ENCODE data around the gene KRTAP4-7.
"Not testable (repeated sequence)": the region's sequence is repeated elsewhere in the genome, so short reads cannot be mapped to it uniquely, and the experiment has no call there.

The KRTAP4-7 gene

DNA sequence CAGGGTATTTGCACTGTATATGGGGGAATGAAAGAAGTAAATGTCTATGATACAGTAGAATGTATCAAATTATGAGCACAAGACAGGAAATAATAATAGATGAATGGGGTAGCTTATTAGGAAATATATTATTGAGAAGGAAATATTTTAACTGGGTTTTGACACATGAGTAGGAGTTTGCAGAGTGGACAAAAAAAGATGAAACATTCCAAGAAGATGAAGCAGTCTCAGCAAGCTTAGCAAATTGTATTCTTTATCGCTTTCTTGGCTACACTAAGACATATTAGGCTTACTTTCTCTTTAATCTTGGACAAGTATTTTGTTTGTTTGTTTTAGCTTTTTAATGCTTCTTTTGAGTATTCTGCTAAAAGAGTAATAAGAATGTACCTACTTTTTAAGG lies 19.9 kb downstream of the KRTAP4-7 start:
- H3K9me3 ChIP-seq (ENCODE audit: insufficient read depth, low read length) = no peaks in the 10 kb centered on the region
- no peaks in the 10 kb centered on the region for H3K9me2 ChIP-seq (replicated peaks; ENCODE audit: insufficient read depth, low read length)
- H3F3A ChIP-seq (ENCODE audit: insufficient read depth) = no peaks in the 10 kb centered on the region
- H3K4me2 ChIP-seq (ENCODE audit: low read depth, low read length, poor library complexity, severe bottlenecking) = no peak overlapping the region
- H2AFZ ChIP-seq (ENCODE audit: low read depth, low read length, severe bottlenecking) = no peak overlapping the region
- H3K4me3 ChIP-seq (ENCODE audit: insufficient read depth, low read length, poor library complexity, severe bottlenecking) = no peak overlapping the region
- no peaks in the 10 kb centered on the region for H3K27me3 ChIP-seq (ENCODE audit: low read length)
- H4K20me1 ChIP-seq (ENCODE audit: low read depth, low read length) = no peaks in the 10 kb centered on the region
- no peak overlapping the region for H3K27ac ChIP-seq (ENCODE audit: low read depth, low read length)
- no peaks in the 10 kb centered on the region for H3K36me3 ChIP-seq (ENCODE audit: low read length)
- no peak for TF ChIP-seq EZH2phosphoT487 (conservative IDR thresholded peaks at IDR 0.05; ENCODE audit: low read length)
- TF ChIP-seq, protein P1, sequence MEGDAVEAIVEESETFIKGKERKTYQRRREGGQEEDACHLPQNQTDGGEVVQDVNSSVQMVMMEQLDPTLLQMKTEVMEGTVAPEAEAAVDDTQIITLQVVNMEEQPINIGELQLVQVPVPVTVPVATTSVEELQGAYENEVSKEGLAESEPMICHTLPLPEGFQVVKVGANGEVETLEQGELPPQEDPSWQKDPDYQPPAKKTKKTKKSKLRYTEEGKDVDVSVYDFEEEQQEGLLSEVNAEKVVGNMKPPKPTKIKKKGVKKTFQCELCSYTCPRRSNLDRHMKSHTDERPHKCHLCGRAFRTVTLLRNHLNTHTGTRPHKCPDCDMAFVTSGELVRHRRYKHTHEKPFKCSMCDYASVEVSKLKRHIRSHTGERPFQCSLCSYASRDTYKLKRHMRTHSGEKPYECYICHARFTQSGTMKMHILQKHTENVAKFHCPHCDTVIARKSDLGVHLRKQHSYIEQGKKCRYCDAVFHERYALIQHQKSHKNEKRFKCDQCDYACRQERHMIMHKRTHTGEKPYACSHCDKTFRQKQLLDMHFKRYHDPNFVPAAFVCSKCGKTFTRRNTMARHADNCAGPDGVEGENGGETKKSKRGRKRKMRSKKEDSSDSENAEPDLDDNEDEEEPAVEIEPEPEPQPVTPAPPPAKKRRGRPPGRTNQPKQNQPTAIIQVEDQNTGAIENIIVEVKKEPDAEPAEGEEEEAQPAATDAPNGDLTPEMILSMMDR (IDR thresholded peaks at IDR 0.05; ENCODE audit: insufficient read depth, low read length, poor library complexity, severe bottlenecking) = no peak
- no peak overlapping the region for H3K9ac ChIP-seq (ENCODE audit: low read length)
- H3K79me2 ChIP-seq (ENCODE audit: insufficient read depth, low read length) = no peaks in the 10 kb centered on the region

DNA sequence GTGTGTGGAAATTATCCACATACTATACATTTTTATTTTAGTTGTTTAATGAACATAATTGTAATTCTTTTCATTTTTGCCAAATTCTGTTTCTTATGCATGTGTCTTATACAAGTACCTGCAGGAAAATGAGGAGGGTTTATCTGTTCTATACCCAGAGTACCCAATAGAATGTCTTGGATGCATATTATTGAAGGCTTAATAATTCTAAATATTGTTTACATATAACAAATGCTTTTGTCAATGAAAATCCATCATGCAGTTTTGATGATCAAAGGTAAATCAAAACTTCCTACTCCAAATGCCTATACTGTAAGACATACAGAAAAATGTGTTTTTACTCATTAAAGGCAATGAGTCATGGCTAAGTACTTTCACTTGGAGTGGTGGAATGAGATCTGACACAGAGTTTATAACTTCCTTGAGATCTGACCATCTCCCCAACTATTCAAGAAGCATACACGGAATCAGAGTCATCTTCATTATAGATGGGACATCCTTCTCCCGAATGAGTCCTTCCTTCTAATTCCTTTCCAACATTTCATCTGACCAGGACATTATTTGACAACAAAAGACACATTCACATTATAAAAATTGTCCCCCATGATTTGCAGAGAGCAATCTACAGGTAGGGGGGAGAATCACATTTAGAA lies 20.6 kb downstream of the KRTAP4-7 start:
- H3K79me2 ChIP-seq (ENCODE audit: insufficient read depth, low read length); H3F3A ChIP-seq (ENCODE audit: insufficient read depth); H3K9ac ChIP-seq (ENCODE audit: low read length); H3K27me3 ChIP-seq (ENCODE audit: low read length); H2AFZ ChIP-seq (ENCODE audit: low read depth, low read length, severe bottlenecking); H3K36me3 ChIP-seq (ENCODE audit: low read length); H3K4me3 ChIP-seq (ENCODE audit: insufficient read depth, low read length, poor library complexity, severe bottlenecking); H4K20me1 ChIP-seq (ENCODE audit: low read depth, low read length); H3K4me2 ChIP-seq (ENCODE audit: low read depth, low read length, poor library complexity, severe bottlenecking); H3K9me2 ChIP-seq (replicated peaks; ENCODE audit: insufficient read depth, low read length); H3K9me3 ChIP-seq (ENCODE audit: insufficient read depth, low read length); H3K27ac ChIP-seq (ENCODE audit: low read depth, low read length): not testable (repeated sequence)

DNA sequence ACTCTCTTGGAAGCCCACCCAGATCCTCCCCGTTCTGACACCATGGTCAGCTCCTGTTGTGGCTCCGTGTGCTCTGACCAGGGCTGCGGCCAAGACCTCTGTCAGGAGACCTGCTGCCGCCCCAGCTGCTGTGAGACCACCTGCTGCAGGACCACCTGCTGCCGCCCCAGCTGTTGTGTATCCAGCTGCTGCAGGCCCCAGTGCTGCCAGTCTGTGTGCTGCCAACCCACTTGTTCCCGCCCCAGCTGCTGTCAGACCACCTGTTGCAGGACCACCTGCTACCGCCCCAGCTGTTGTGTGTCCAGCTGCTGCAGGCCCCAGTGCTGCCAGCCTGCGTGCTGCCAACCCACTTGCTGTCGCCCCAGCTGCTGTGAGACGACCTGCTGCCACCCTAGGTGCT lies 21.4 kb downstream of the KRTAP4-7 start, which contains the start of gene KRTAP4-9:
Gene KRTAP4-9 (plus strand): TSS at position 43 of the 400 bp plus-strand sequence. CDS start 0 bp downstream, at position 43.
- H3K9ac ChIP-seq (ENCODE audit: low read length); H3K9me2 ChIP-seq (replicated peaks; ENCODE audit: insufficient read depth, low read length); H3K27ac ChIP-seq (ENCODE audit: low read depth, low read length); H4K20me1 ChIP-seq (ENCODE audit: low read depth, low read length); H3K4me2 ChIP-seq (ENCODE audit: low read depth, low read length, poor library complexity, severe bottlenecking); H3K79me2 ChIP-seq (ENCODE audit: insufficient read depth, low read length); H3K27me3 ChIP-seq (ENCODE audit: low read length); H3K4me3 ChIP-seq (ENCODE audit: insufficient read depth, low read length, poor library complexity, severe bottlenecking); H2AFZ ChIP-seq (ENCODE audit: low read depth, low read length, severe bottlenecking); H3K9me3 ChIP-seq (ENCODE audit: insufficient read depth, low read length); H3K36me3 ChIP-seq (ENCODE audit: low read length); H3F3A ChIP-seq (ENCODE audit: insufficient read depth): not testable (repeated sequence)

DNA sequence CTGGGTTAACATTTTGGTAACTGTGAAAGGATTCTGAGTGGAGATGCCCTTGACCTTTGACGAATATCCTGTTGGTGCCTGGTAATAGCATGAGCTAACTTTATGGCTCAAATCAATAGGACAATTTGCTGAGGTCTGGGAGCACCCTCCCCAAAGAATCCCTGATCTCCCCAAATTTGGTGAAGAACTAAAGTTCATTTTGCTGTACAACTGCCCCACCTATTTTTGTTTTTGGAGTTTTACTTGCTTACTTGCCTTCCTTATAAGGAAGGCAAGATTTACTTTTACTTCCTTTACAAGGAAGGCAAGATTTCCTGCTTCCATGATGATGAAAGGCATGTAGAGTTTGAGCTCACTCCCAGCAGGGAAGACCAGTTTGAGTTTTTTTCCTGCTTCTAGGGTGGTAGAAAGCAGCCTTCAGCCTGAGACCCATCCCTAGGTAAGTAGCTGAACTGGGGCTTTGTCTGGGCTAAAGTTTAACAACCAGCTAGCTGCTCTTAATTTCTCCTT lies 24.0 kb downstream of the KRTAP4-7 start:
- Histone ChIP-seq H3K79me2 (ENCODE audit: insufficient read depth, low read length) (no peaks in the 10 kb centered on the region), H3K4me3 (ENCODE audit: insufficient read depth, low read length, poor library complexity, severe bottlenecking) (no peak overlapping the region), H4K20me1 (ENCODE audit: low read depth, low read length) (no peaks in the 10 kb centered on the region), H3K9ac (ENCODE audit: low read length) (no peak overlapping the region), H3K27me3 (ENCODE audit: low read length) (no peaks in the 10 kb centered on the region), H3F3A (ENCODE audit: insufficient read depth) (no peaks in the 10 kb centered on the region), H3K4me2 (ENCODE audit: low read depth, low read length, poor library complexity, severe bottlenecking) (no peak overlapping the region), H3K36me3 (ENCODE audit: low read length) (no peaks in the 10 kb centered on the region), H3K27ac (ENCODE audit: low read depth, low read length) (no peak overlapping the region), H2AFZ (ENCODE audit: low read depth, low read length, severe bottlenecking) (no peak overlapping the region), H3K9me3 (ENCODE audit: insufficient read depth, low read length) (peaks cover 7% of the 10 kb centered on the region; the same call in 1 of the 2 replicates), H3K9me2 (replicated peaks; ENCODE audit: insufficient read depth, low read length) (no peaks in the 10 kb centered on the region)
- TF ChIP-seq EZH2phosphoT487 (conservative IDR thresholded peaks at IDR 0.05; ENCODE audit: low read length) = no peak
- TF ChIP-seq, protein P1 (IDR thresholded peaks at IDR 0.05; ENCODE audit: insufficient read depth, low read length, poor library complexity, severe bottlenecking) = no peak

DNA sequence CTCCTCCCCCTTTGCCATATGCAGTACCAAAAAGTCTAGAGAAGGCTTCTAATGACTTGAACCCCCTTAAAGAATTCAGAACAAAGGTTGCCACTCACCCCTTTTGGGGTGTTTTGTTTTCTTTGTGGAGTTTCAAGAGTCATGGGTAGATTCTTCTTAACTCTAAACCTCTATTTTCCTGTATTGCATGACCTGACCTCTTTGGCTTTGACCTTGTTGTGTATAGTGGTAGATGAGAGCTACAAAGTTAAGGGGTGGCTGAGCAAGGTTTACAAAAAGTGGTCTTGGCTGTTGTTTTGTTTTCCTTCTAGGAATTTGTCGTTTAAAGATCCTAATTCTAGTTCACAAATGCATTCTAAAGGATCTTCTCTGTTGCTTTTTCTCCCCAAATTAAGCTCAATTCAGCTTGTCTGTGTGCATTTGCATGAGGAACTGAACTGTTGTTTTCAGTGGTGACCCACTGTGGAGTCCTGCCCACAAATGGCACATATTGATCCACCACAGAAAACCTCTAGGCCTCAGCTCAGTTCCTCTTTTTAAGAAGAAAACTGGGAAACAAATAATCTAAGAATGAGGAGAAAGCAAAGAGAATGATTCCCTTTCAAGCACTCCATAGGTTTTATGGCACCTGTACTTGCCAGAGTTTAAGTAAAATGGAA lies 24.9 kb downstream of the KRTAP4-7 start:
- H3K27me3 ChIP-seq (ENCODE audit: low read length); H3K4me2 ChIP-seq (ENCODE audit: low read depth, low read length, poor library complexity, severe bottlenecking); H3K27ac ChIP-seq (ENCODE audit: low read depth, low read length); H3K79me2 ChIP-seq (ENCODE audit: insufficient read depth, low read length); H3K4me3 ChIP-seq (ENCODE audit: insufficient read depth, low read length, poor library complexity, severe bottlenecking); H2AFZ ChIP-seq (ENCODE audit: low read depth, low read length, severe bottlenecking); H3K9me2 ChIP-seq (replicated peaks; ENCODE audit: insufficient read depth, low read length); H4K20me1 ChIP-seq (ENCODE audit: low read depth, low read length); H3K36me3 ChIP-seq (ENCODE audit: low read length); H3K9me3 ChIP-seq (ENCODE audit: insufficient read depth, low read length); H3K9ac ChIP-seq (ENCODE audit: low read length); H3F3A ChIP-seq (ENCODE audit: insufficient read depth): not testable (repeated sequence)

All from SU-DHL-6 (cell line).